ENCODE results near the gene RFNG.

The RFNG gene

DNA sequence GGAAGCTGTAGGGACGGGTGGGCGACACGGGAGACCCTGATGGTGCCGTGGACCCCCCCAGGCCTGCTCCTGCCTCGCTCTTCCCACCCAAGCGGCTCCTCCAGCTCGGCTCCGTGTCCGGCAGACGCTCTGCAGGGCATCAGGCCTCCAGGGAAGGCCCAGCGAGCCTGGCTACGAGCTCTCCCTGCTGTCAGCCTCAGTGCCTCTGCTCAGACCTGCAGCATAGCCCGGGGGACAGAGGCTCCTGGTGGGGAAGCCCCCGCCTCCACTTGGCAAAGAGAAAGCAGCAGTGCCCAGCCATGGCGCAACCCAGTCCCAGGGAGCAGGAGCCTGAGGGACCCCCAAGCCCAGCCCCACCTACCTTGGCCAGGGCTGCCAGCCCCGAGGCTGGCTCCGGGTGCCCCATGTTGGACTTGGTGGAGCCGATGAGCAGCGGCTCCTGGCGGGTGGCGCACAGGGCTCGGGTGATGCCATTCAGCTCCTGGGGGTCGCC, 40.5 kb upstream of the RFNG start:
- H3K4me3 ChIP-seq (ENCODE audit: low read depth, low read length), result no peak overlapping the region
- TF ChIP-seq, protein P1, sequence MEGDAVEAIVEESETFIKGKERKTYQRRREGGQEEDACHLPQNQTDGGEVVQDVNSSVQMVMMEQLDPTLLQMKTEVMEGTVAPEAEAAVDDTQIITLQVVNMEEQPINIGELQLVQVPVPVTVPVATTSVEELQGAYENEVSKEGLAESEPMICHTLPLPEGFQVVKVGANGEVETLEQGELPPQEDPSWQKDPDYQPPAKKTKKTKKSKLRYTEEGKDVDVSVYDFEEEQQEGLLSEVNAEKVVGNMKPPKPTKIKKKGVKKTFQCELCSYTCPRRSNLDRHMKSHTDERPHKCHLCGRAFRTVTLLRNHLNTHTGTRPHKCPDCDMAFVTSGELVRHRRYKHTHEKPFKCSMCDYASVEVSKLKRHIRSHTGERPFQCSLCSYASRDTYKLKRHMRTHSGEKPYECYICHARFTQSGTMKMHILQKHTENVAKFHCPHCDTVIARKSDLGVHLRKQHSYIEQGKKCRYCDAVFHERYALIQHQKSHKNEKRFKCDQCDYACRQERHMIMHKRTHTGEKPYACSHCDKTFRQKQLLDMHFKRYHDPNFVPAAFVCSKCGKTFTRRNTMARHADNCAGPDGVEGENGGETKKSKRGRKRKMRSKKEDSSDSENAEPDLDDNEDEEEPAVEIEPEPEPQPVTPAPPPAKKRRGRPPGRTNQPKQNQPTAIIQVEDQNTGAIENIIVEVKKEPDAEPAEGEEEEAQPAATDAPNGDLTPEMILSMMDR (IDR thresholded peaks at IDR 0.05; ENCODE audit: low read depth, low read length), result no peak

- TF ChIP-seq, protein P1 (IDR thresholded peaks at IDR 0.05; ENCODE audit: low read depth, low read length), result no peak
- H3K4me3 ChIP-seq (ENCODE audit: low read depth, low read length), result no peak overlapping the region
These were observed 39.9 kb upstream of the RFNG start for GRCh38 chr17:82091264-82092066.

DNA sequence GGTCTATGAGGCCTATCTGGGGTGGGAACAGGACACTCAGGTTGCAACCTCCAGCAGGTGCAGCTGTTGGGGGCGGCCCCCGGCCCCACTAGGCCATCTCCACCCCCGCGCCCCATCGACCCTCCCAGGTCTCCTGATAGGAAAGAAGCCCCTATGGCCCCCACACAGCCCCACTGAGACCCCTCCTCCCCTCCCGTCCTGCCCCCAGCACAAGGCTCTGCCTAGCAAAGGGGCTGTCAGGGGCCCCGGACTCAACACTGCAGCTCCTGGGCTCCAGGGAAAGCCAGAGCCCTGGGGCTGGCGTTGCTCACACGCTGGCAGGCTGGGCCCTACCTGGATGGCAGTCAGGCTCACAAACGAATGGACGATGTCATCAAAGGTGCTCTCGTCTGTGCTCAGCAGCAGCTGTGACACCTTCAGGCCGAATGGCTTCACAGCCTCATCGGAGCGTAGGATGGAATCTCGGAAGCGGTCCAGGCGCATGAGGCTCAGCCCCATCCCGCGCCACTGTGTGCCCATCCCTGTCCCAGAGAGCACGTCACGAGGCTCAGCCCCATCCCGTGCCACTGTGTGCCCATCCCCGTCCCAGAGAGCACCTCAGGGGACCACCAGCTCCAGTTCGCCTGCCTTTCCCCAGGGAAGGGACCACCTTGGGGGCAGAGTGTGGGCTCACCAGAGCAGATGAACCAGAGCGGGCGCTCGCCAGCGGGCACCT, 39.1 kb upstream of the RFNG start:
- H3K4me3 ChIP-seq (ENCODE audit: low read depth, low read length), result no peak overlapping the region
- TF ChIP-seq, protein P1 (IDR thresholded peaks at IDR 0.05; ENCODE audit: low read depth, low read length), result no peak

DNA sequence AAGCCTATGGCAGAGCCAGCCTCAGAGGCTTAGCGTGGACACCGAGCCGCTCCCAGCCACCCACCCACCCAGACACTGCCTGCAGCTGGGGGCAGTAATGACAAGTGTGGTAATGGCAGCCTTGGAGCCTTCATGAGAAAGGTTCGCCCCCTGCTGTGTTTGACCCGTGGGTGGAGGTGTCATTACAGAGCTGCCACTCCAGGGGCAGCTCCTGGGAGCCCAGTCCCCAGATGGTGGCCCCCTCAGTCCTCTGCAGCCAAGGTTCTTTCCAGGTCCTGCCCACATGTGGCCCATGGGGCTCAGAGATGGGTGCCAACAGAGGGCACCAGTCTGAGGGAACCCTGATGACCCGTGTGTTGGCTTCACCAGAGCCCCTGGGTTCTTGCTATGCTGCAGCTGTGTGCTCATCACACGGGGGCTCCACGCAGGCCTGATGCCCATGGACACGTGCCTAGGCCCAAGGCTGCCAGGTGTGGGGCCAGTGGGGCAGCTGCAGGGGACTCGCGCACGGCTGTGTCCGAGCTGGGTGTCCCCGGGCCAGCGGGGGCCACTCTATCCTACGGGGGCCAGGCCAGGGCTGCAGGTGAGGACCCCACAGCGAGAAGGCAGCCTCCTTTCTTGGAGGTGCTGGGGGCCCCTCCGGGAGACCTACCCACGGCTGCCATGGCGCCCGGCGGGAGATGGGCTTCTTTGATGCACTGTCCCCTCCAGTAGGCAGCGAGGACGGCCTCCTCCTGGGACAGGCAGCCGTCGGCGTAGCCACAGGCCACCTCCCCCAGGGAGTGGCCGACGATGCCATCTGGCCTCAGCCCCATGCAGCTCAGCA, 38.3 kb upstream of the RFNG start:
- TF ChIP-seq, protein P1 (IDR thresholded peaks at IDR 0.05; ENCODE audit: low read depth, low read length), result no peak
- no peak overlapping the region for H3K4me3 ChIP-seq (ENCODE audit: low read depth, low read length)

- H3K4me3 ChIP-seq (ENCODE audit: low read depth, low read length), result no peak overlapping the region
- TF ChIP-seq, protein P1 (IDR thresholded peaks at IDR 0.05; ENCODE audit: low read depth, low read length), result no peak
These were observed 37.5 kb upstream of the RFNG start for GRCh38 chr17:82088838-82089722.

GRCh38 chr17:82087961-82088837, 36.6 kb upstream of the RFNG start:
- H3K4me3 ChIP-seq (ENCODE audit: low read depth, low read length), result no peak overlapping the region
- TF ChIP-seq, protein P1 (IDR thresholded peaks at IDR 0.05; ENCODE audit: low read depth, low read length), result no peak
